ENCODE data around the gene GRID1. TPM values are rescaled to one million over a fixed set of nuclear protein-coding genes. Genes with fewer than 3 reads are reported as not detected.

The GRID1 gene
- total and polyA plus RNA-seq, 10 of the 15 experiments (the other 5 are each of a cell fraction or from before 2014, with no cell fraction given): 0.04 to 0.62 (median 0.08) TPM; not detected in 5

DNA sequence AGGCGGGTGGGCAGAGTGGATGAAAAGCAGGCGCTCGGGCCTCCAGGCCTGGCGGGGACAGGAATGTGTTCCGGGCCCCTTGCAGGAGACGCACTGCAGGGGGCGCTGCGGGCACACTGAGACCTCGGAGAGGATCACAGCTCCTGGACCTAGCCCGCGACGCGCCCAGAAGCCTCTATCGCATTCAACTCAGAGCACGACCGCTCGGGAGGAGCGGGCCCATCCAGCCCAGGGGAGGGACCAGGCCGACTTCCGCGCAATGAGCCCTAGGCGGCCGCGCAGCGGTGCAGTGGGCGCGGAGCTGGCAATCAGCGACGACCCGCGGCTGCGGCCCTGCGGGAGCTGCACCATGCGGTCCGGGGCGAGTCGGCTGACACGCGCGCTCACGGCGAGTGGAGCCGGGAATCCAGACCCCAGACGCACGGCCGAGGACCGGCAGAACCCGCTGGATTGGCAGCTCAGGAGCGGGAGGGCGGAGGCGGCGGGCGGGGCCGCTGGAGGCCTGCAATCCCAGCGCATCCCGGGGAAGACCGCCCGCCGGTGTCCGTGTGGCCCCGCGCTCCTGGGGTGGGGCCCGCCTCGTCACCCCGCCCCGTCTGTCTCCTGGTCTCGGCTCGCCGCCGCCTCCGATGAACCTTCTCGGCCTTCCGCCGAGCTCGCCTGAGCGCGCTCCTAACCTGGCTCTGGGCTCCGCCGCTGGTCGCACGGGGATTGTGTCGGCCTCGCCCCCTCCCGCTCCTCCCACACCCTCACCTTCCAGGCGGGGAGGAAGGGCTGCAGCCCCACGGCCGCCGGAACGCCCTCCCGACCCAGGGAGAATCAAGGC lies 33.5 kb upstream of the GRID1 start (continued):
- no peak for TF ChIP-seq SMAD1 (IDR thresholded peaks at IDR 0.05; ENCODE audit: low read depth, partially characterized antibody)
- TF ChIP-seq, protein P1, sequence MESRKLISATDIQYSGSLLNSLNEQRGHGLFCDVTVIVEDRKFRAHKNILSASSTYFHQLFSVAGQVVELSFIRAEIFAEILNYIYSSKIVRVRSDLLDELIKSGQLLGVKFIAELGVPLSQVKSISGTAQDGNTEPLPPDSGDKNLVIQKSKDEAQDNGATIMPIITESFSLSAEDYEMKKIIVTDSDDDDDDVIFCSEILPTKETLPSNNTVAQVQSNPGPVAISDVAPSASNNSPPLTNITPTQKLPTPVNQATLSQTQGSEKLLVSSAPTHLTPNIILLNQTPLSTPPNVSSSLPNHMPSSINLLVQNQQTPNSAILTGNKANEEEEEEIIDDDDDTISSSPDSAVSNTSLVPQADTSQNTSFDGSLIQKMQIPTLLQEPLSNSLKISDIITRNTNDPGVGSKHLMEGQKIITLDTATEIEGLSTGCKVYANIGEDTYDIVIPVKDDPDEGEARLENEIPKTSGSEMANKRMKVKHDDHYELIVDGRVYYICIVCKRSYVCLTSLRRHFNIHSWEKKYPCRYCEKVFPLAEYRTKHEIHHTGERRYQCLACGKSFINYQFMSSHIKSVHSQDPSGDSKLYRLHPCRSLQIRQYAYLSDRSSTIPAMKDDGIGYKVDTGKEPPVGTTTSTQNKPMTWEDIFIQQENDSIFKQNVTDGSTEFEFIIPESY (IDR thresholded peaks at IDR 0.05): no peak
- no peak for TF ChIP-seq SUZ12 (IDR thresholded peaks at IDR 0.05; ENCODE audit: unreplicated experiment)
- TF ChIP-seq STAT3 (IDR thresholded peaks at IDR 0.05; ENCODE audit: low read depth, low read length): no peak
- peak; percentile 50; the same call in 1 of the 2 replicates for TF ChIP-seq MXI1 (IDR thresholded peaks at IDR 0.05; ENCODE audit: low read depth, low read length)
- no peak for TF ChIP-seq ZBED1 (IDR thresholded peaks at IDR 0.05; ENCODE audit: borderline replicate concordance)
- TF ChIP-seq ZSCAN29 (IDR thresholded peaks at IDR 0.05): peak; percentile 17; the same call in 1 of the 2 replicates
- no peak for TF ChIP-seq RCOR1 (conservative IDR thresholded peaks at IDR 0.05; ENCODE audit: low read depth, low read length)
- TF ChIP-seq, protein P2, sequence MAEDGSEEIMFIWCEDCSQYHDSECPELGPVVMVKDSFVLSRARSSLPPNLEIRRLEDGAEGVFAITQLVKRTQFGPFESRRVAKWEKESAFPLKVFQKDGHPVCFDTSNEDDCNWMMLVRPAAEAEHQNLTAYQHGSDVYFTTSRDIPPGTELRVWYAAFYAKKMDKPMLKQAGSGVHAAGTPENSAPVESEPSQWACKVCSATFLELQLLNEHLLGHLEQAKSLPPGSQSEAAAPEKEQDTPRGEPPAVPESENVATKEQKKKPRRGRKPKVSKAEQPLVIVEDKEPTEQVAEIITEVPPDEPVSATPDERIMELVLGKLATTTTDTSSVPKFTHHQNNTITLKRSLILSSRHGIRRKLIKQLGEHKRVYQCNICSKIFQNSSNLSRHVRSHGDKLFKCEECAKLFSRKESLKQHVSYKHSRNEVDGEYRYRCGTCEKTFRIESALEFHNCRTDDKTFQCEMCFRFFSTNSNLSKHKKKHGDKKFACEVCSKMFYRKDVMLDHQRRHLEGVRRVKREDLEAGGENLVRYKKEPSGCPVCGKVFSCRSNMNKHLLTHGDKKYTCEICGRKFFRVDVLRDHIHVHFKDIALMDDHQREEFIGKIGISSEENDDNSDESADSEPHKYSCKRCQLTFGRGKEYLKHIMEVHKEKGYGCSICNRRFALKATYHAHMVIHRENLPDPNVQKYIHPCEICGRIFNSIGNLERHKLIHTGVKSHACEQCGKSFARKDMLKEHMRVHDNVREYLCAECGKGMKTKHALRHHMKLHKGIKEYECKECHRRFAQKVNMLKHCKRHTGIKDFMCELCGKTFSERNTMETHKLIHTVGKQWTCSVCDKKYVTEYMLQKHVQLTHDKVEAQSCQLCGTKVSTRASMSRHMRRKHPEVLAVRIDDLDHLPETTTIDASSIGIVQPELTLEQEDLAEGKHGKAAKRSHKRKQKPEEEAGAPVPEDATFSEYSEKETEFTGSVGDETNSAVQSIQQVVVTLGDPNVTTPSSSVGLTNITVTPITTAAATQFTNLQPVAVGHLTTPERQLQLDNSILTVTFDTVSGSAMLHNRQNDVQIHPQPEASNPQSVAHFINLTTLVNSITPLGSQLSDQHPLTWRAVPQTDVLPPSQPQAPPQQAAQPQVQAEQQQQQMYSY (CRISPR knock-in tag; IDR thresholded peaks at IDR 0.05): no peak
- peak; percentile 85; the same call in 1 of the 2 replicates for TF ChIP-seq STAT1 (conservative IDR thresholded peaks at IDR 0.05)
- TF ChIP-seq, protein P3, sequence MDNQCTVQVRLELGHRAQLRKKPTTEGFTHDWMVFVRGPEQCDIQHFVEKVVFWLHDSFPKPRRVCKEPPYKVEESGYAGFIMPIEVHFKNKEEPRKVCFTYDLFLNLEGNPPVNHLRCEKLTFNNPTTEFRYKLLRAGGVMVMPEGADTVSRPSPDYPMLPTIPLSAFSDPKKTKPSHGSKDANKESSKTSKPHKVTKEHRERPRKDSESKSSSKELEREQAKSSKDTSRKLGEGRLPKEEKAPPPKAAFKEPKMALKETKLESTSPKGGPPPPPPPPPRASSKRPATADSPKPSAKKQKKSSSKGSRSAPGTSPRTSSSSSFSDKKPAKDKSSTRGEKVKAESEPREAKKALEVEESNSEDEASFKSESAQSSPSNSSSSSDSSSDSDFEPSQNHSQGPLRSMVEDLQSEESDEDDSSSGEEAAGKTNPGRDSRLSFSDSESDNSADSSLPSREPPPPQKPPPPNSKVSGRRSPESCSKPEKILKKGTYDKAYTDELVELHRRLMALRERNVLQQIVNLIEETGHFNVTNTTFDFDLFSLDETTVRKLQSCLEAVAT (IDR thresholded peaks at IDR 0.05): peak; percentile 99
- peak; percentile 96 for TF ChIP-seq SMARCA5 (IDR thresholded peaks at IDR 0.05)
- peak; percentile 73 for TF ChIP-seq BACH1 (IDR thresholded peaks at IDR 0.05; ENCODE audit: borderline replicate concordance)
- no peak for TF ChIP-seq NFIC (IDR thresholded peaks at IDR 0.05; ENCODE audit: low read depth, low read length)
- TF ChIP-seq RELA (IDR thresholded peaks at IDR 0.05; ENCODE audit: borderline replicate concordance, partially characterized antibody): peak; percentile 64
- peak; percentile 28; the same call in 1 of the 2 replicates for TF ChIP-seq SPI1 (IDR thresholded peaks at IDR 0.05; ENCODE audit: borderline replicate concordance, insufficient read depth, low read depth, low read length)
- TF ChIP-seq NR2C1 (IDR thresholded peaks at IDR 0.05): no peak
- TF ChIP-seq SMAD5 (IDR thresholded peaks at IDR 0.05; ENCODE audit: low read depth): peak; percentile 66
- TF ChIP-seq GATAD2B (conservative IDR thresholded peaks at IDR 0.05; ENCODE audit: low read depth): peak; percentile 81
- TF ChIP-seq SREBF1 (IDR thresholded peaks at IDR 0.05; ENCODE audit: low read length): no peak
- TF ChIP-seq TCF3 (IDR thresholded peaks at IDR 0.05; ENCODE audit: borderline replicate concordance, insufficient read depth, low read depth, low read length): no peak
- no peak for TF ChIP-seq NFYB (IDR thresholded peaks at IDR 0.05; ENCODE audit: insufficient read depth, low read depth, low read length)
- TF ChIP-seq RB1 (IDR thresholded peaks at IDR 0.05; ENCODE audit: borderline replicate concordance): peak; percentile 59; the same call in 1 of the 2 replicates
- TF ChIP-seq ETV6 (conservative IDR thresholded peaks at IDR 0.05 in 1 of 2, IDR thresholded peaks at IDR 0.05 in 1 of 2; ENCODE audit: borderline replicate concordance in 1 of 2, low read depth in 1 of 2): no peak
